Mucosa of descending colon (tissue), 3 donors: Measurements from ENCODE around the gene CD83. TPM values are rescaled to one million over a fixed set of nuclear protein-coding genes. Genes with fewer than 3 reads are reported as not detected.
A peak's percentile ranks its signal among the peaks of the same experiment; 100 is the strongest.

Experiments
- ATAC-seq: fragments of 200-7000 bp; cut with Tn5 transposase; one replicate; pipeline ENCODE4 v1.9.1; 2020; ENCODE audit warnings: mild to moderate bottlenecking, moderate library complexity
- DNase-seq, 3 donors: peaks; one replicate each; pipeline ENCODE4 v3.0.0-alpha.2; 2020
- H3K36me3 ChIP-seq: fragments of 200-600 bp; one replicate; pipeline ENCODE4 v1.8.0; 2021; ENCODE audit warnings: low read depth, mild to moderate bottlenecking
- H3K4me1 ChIP-seq: fragments of 200-600 bp; one replicate; pipeline ENCODE4 v1.8.0; 2021; ENCODE audit warnings: low read depth, mild to moderate bottlenecking
- H3K4me3 ChIP-seq: fragments of 200-600 bp; one replicate; pipeline ENCODE4 v1.8.0; 2021; ENCODE audit warnings: mild to moderate bottlenecking
- H3K9me3 ChIP-seq: fragments of 200-600 bp; one replicate; pipeline ENCODE4 v1.8.0; 2021; ENCODE audit warnings: mild to moderate bottlenecking
- CTCF ChIP-seq: fragments of 200-600 bp; IDR thresholded peaks from one replicate; pipeline ENCODE4 v1.8.0; 2022; ENCODE audit warnings: antibody characterized with exemption, mild to moderate bottlenecking
- intact Hi-C, 2 donors: fragments of 100-400 bp; cut with DNase I in 1 of 2; cut with micrococcal nuclease in 1 of 2; formaldehyde crosslinking; loops; one replicate each; pipeline versions ENCODE4 v1.11.0 to v1.11.1; 2022; cut with DNase I, micrococcal nuclease
- total RNA-seq, 3 donors: library from RNA; stranded (reverse); fragmentation: NEBNext Ultra II Directional in 2 of 3; extraction: Animal tissue kit (Norgen Biotek cat#: 25700) in 2 of 3; gene quantifications; one replicate each; pipeline versions ENCODE4 v1.2.1 to v1.2.4, GENCODE V29; 2021 to 2023
- donor health status: DM: no; HTN: no; CAD: no; lungs with moderate emphysema.
- donor health status: DM: no; HTN: no; CAD: no.
- donor health status: DM: no; HTN: yes; CAD: no.

Gene CD83
- total RNA-seq, 3 donors from 2014 or later: 1.4 to 2.5 (median 2.2) TPM

DNA sequence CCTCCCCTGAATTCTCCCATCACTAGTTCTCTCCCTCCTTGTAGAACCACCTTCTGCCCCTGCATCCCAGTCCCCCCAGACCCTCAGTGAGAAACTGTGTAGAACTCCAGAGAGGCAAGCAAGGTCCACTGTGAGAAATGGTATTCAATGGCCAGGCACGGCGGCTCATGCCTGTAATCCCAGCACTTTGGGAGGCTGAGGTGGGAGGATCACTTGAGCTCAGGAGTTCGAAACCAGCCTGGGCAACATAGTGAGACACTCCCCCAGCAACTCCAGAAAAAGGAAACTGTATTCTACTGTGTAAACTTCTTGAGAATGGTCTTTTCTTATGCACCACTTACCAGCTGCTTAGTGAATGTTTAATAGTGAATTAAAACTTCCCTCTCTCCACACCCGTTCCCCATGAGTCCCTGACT, 8.2 kb upstream of the CD83 start:
- ATAC-seq (no peak), DNase-seq (no peak)
- Histone ChIP-seq H3K4me3 (no peak overlapping the region), H3K4me1 (no peaks in the 10 kb centered on the region), H3K36me3 (no peaks in the 10 kb centered on the region), H3K9me3 (peaks cover 5% of the 10 kb centered on the region)
- no peak for TF ChIP-seq CTCF
- intact Hi-C loops: no loop called here

- no peak for TF ChIP-seq CTCF
- DNase-seq: no peak
- Histone ChIP-seq H3K4me3 (no peak overlapping the region), H3K36me3 (no peaks in the 10 kb centered on the region), H3K9me3 (peaks cover 5% of the 10 kb centered on the region), H3K4me1 (no peaks in the 10 kb centered on the region)
- intact Hi-C loops: no loop called here
- no peak for ATAC-seq
Observed at GRCh38 chr6:14110001-14110818, 7.4 kb upstream of the CD83 start.

- Histone ChIP-seq H3K4me1 (peaks cover 6% of the 10 kb centered on the region), H3K4me3 (no peak overlapping the region), H3K36me3 (no peaks in the 10 kb centered on the region), H3K9me3 (no peaks in the 10 kb centered on the region)
- intact Hi-C loops: no loop called here
- ATAC-seq: no peak
- no peak for TF ChIP-seq CTCF
- no peak for DNase-seq
Observed at GRCh38 chr6:14113976-14114375, 3.6 kb upstream of the CD83 start.

DNA sequence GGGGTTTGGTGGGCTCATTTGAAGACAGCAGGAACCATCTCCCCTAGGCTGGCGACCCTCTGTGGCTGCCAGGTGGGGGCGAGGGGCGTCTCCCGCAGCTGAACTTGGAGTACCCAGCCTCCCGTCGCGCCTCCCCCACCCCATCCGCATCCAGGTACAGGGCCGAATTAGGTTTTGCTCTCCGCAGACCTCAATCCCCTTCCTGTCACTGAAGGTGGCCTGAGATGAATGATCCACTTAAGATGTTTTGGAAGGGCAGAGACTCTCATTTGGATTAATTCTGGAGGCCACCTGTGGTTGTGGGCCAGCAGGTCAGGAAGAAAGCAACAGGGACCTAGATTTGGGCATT, 493 bp downstream of the CD83 start:
- Histone ChIP-seq H3K9me3 (no peaks in the 10 kb centered on the region), H3K4me1 (peaks cover 6% of the 10 kb centered on the region), H3K36me3 (no peaks in the 10 kb centered on the region), H3K4me3 (peak overlapping the region; percentile 33)
- intact Hi-C loops: no loop called here
- TF ChIP-seq CTCF: no peak
- ATAC-seq: peak; percentile 17
- no peak for DNase-seq

DNA sequence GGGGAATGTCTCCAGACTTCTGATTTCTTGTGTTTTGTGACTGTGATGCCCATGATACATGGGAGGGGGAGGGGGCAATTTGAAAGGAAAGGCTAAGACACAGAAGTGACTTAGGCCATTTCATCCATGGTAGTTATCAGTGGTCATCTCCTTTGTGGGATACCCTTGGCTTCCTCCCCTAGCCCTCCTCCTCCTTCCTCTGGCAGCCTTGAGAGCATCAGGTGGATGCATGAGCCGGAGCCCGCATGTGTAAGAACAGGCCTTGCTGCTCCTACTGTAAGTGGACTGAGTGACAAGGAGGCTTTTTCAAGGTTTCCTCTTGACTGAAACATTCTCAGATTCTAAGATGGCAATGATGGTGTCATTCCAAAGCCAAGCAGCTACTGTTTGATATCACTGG, 874 bp downstream of the CD83 start:
- peaks cover 6% of the 10 kb centered on the region for H3K4me1 ChIP-seq
- no peak overlapping the region for H3K4me3 ChIP-seq
- no peak for DNase-seq
- H3K36me3 ChIP-seq: no peaks in the 10 kb centered on the region
- TF ChIP-seq CTCF: no peak
- intact Hi-C loops: no loop called here
- no peaks in the 10 kb centered on the region for H3K9me3 ChIP-seq
- no peak for ATAC-seq
